SW 1271 (cell line): ENCODE data around the gene APLN.

Experiments used
- DNase-seq, 2 experiments: peaks; one replicate each; lab custom pipeline; 2025; lab: John Stamatoyannopoulos, UW

The APLN gene, protein sequence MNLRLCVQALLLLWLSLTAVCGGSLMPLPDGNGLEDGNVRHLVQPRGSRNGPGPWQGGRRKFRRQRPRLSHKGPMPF

DNA sequence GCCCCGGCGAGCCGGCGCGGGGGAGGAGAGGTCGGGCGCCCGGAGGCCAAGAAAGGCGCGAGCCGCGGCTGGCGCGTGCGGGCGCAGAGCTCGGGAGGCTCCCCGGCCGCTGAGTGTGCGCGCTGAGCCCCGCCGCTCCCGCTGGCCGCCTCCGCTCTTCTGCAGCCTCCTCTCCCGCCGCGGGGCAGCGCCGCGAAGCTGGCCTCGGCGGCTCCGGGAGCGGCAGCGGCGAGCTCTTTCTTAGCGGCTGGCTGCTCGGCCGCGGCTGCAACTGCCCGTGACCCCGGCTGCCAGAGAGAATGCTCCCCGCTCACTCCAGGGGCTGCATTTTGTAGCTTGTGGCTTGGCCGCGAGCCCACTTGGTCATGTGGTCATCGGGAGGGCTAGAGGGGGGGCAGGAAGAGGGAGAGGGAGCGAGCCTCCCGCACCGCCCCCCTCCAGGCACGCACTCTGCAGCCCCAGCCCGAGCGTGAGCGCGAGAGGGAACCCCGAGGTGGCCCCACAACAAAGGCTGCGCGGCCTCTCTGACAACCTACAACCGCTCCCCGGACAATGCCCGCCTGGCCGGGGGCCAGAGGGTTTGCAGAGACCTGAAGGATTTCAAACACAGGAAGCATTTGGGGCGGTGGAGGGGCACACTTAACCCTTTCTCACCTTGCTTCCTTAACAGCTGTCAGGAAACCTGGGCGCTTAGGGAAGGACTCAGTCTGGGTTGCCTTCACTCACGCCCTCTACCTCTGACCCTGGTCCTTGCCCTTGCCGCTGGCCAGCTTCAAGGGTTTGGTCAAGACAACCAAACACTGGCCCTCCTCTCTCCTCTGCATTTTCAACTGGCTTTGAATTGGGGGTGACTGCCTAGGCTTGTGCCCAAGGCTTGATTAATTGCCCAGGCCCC is at the start of gene APLN:
Gene APLN, minus strand, starts transcription at position 305 of the 895 bp plus-strand sequence. CDS start 326 bp downstream, outside the sequence.
- no peak for DNase-seq

DNA sequence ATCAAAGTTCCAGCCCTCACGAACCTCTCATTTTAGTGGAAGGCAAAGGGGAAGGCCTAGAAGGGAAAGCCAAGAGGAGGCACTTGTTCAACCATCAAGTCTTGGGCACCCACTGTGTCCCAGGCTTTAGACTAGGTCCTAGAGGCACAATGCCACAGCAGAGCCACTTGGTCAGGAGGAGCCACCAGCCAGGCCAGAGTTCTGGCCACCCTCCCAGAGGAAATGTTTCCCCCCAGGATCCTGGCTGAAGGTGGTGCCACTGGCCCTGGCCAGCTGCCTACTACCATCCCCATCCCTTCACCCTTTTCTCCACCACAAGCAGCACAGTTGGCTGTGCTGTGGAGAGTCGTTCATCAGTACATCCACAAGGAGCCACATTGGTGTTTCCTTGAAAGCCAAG is 49.7 kb upstream of the APLN start:
- DNase-seq, result no peak

DNA sequence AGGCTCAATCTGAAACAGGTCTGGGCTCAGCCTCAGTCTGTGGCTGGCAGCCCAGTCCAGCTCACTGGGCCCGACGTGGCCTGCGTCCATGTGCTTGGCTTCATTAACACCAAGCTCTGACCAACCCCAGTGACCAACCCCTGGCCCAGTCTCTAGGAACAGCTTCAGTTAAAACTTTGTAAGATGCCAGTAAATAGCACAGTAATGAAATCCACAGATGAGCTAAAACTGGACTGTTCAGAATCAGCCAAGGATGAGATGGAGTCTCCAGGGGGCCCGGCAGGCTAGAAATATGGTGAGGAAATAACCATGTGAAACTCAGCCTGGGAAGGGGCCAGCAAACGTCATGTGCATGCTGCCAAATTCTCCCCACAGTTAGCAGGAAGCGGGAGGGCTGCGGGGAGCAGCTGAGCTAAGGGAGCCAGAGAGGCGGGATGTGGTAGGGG is 46.9 kb upstream of the APLN start:
- no peak for DNase-seq

DNA sequence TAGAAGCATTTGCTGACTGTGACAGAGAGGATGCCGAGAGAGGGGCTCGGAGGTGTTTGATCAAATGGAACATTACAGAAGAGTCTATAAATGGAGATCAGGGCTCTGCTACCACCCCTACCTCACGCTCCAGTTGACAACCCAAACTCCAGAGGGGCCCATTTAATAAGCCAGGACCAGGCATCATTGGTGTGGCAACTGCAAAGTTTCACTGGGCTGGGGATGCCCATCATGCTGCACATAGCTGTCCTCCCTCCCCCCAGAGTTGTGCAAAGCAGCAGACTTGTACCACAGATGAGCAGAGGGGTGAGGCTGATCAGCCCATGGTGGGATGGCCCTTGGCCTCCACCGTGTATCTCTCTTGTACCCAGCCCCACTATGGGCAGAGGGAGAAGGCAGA is 45.8 kb upstream of the APLN start:
- DNase-seq, result no peak

DNA sequence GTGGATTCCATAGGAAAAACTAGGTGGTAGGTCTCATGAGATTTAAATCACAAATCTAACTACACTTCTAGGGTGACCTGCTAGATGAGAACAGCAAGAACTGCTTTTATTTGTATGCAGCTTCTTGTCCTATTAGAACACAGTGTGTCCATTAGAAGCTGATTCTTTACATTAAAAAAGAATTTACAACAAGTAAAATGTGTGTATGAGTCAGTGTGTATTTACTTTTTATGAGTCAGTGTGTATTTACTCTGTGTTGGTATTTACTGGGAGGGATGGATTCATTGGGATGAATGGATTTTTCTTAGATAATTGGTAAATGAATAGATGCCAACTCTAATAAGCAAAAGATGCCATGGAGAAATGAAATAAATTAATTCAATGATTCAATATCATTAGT is 43.4 kb upstream of the APLN start:
- no peak for DNase-seq

DNA sequence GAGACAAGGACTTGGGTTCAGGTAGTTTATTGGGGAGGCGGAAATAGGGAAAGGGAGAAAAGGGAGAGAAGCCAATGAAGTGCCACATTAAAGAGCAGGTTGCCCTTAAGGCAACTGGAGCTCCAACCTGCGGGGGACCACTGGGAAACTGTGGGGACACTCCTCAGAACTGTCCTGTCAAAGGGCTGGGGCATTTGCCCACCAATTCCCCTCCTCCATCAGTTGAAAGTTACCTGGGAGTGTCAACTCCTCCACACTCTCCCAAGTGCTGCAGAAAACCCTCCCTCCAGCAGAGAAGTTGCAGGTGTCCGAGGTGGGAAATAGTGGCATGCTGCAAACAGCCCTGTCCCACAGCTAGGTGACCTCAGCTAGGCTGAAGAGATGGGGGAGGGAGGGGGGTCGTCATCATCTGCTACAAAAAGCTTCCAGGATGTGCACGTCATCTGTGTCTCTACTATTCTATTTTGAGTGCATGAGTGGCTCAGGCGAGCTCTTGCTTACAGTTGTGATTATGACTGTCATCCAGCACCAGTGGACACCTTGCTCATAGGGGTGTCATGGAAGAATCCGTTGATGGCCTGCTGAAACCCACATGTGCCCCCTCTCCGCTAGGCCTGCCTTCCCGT is 42.6 kb upstream of the APLN start:
- no peak for DNase-seq

DNA sequence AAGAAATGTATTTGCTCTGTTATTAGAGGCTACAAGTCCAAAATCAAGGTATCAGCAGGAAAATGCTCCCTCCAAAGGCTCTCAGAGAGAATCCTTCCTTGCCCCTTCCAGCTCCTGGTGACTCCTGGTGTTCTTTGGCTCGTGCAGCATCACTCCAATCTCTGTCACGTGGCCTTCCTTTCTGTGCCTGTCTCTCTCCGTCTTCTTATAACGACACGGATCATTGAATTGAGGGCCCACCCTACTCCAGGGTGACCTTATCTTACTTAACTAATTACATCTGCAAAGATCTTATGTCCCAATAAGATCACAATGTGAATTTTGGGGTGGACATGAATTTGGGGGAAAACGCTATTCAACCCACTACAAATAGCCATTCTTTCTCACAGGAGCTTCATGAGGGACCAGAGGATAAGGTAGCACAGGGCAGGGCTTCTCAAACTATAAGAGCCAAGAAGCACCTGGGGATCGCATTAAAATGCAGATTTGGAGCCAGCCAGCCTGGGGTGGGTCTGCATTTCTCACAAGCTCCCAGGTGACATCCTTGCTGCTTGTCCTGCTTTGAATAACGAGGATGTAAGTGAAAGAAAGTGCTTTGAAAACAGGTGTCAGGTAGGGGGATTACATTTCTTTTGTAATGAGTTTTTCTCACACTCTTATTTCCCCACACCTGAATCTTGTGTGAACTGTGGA is 41.9 kb upstream of the APLN start:
- no peak for DNase-seq

DNA sequence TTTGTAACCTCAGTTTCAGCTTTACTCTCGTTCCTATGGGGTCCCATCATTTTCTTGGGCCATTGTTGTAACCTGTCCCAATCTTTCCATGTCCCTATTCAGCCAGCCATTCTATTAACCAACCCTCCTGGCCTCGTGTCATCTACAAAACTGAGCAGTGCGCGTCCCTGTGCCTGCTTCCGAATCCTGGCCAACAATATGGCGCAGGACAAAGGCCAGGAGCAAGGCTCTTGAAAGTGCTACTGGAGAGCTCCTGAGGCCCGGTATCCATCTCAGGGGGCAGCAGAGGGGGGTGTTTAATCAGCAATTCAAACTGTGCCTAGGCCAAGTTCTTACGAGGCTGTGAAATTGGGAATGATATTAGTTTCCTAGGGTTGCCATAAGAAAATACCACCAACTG is 41.2 kb upstream of the APLN start:
- no peak for DNase-seq

DNA sequence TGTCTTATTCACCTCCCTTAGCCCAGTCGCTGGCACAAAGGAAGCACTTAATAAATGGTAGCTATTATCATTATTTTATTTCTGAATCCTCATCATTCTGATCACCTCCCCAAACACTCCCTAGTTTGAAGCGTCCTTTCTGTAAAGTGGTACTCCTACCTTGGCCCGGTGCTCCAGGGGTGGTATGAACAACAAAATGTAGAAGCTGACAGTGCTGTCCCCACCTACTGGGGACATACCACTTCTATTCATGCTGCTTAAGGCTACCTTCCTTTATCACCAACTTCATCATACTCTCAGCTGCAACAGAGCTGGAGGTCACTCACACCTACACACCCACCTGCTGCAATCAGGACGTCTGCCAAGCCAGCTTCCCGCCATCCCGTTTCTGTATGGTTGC is 40.8 kb upstream of the APLN start:
- no peak for DNase-seq

DNA sequence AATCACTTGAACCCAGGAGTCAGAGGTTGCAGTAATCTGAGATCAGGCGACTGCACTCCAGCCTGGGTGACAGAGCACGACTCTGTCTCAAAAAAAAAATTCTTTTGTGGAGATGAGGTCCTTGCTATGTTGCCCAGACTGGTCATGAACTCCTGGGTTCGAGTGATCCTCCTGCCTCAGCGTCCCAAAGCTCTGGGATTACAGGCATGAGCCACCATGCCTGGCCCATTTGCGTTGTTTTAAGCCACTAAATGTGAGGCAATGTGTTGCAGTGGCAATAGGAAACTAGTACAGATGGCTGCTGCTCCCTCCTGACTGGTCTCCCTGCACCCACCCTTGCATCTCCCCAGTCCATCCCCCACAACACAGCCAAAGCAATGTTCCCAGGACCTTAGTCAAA is 40.0 kb upstream of the APLN start:
- DNase-seq, result no peak

DNA sequence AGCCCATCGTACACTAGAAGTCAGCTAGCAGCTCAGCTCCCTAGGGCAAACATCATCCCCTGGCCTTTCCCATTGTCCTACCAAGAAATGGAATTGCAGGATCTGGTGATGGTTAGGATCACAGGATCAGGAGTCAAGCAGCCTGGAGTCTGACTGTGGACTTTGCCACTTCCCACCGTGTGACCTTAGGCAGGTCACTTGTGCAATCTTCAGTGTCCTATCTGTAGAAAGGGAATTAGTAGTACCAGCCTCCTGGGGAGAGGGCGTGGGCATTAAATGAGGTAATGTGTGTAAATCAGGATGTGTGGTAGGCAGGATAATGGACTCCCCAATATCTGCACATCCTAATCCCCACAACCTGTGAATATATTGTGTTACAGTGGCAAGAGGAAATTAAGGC is 38.6 kb upstream of the APLN start:
- DNase-seq, result no peak

DNA sequence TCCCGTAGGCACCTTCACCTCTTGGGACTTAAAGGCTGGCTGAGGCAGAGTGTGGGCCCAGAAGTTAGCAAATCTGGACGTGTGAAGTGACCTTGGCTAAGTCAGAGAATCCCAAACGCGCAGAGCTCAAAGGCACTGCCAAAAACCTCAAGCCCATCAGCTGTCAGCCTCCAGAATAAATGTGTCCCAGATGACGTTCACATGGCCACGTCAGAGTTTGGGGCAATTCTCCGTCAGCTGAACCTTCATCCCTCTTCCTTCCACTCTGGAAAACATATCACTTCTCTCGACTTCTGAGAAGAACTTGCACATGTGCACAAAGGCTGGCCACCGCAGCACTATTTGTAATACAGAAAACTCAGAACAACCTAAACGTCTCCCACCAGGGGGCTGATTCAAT is 35.7 kb upstream of the APLN start:
- DNase-seq, result no peak

DNA sequence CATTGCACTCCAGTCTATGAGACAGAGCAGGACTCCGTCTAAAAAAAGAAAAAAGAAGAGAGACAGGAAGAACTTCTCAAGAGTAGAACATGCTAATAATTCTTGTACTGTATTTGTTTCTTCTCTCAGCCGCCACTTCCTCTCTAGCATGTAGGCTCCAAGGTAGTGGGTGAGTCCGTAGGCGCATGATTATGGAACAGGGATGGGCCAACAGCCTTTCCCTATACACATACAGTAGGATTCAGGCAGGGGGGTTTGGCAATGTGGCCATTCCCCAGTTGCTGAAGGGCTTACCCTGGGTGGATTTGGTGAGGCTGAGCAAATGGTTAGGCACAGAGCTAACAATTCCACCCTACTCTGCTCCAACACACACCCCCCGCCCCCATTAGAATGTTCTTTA is 35.0 kb upstream of the APLN start:
- no peak for DNase-seq

DNA sequence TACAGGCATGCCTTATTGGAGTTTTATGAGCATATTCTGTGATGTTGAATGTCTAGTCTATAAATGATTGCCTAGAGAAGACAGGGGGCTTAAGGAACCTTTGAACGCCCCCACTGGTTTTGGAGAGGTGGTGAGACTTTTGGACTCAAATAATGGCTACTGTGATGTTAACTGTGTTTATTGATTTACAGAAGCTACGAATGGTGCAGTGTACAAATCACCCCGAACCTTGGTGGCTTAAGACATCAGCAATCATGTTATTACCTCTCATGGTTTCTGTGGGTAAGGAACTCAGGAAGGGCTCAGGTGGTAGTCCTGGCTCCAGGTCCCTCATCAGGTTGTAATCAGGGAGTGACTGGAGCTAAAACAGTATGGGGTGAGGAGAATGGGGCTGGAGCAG is 33.3 kb upstream of the APLN start:
- DNase-seq, result no peak

DNA sequence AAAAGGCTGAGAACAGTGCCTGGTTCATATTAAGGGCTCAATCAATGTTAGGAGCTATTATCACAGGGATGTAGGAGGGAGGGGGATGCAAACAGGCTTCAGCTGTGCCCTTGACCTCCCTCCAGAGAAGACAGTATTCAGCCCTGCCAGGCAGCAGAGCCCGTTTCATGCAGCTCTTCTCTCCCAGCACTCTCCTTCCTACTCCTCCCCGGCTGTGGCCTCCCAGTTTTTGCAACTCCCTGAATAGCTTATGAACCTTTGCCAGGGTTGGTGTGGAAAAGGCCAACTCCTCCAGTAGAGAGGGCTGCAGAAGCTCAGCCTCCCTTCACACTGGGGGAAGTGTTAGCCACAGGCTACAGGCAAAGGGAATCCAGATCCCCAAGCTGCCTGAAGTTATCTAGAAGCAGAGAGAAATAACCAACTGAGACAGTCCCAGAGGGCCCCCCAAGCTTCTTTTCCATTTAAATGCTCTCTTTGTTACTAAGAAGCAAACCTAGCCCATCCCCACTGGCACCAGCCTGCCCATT is 31.7 kb upstream of the APLN start:
- no peak for DNase-seq

DNA sequence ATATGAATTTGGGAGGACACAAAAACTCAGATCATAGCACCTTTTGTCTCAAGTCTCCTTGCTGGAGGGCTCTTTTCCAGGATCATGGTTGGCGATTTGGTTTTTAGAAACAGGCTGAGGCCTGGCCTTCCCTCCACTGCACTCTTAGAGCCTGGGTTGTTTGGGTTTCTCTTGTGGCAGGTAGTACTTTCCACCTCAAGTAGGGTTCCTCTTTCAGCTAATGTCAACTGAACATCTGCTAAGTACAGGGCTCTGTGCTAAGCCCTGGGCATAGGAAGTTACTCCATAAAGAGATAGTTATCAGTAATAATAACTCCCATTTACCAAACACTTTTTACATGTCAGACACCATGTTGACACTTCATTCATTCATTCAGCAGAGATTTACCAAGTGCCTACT is 28.2 kb upstream of the APLN start:
- DNase-seq, result no peak

DNA sequence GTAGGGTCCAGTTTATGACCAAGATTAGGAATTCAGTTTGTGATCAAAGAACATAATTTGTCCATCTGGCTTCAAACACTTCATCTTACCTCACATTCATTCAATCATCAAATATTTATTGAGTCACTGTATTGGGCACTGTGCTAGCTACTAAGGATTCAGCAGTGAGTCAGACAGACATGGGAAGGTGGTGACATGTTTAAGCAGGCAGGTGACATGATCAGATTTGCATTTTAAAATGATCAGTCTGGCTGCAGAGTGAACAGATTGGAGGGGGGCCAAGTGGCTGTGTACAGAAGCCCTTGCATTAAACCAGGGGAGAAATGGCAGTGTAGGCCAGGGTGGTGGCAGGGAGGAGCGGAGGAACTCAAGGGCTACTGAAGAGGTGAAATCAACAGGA is 25.1 kb upstream of the APLN start:
- no peak for DNase-seq

DNA sequence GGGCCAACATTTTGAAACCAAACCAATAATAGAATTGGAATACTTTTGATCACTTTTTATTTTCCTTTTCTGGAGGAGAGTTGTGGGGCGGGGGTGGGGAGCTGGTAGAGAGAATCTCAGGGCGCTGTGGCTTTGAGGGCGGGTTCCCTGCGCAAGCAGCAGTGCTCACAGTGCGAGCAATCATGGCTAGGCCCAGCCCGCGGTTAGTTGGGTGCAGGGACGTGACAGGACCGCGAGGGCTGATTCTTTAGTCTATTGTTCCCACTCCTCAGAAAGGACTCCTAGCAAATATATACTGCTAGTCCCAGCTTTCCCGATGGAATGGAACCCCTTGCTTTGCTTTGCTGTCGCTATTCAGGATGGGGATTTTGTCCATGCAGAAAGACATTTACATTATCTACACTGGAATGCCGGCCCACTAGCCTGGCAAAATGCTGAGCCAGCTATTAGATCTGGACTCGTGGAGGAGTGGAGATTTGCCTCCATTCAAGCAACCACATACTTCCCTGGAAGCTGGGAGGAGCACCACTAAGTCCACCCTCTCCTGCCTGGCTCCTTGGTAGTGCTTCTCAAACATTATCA is 23.9 kb upstream of the APLN start:
- DNase-seq, result no peak

DNA sequence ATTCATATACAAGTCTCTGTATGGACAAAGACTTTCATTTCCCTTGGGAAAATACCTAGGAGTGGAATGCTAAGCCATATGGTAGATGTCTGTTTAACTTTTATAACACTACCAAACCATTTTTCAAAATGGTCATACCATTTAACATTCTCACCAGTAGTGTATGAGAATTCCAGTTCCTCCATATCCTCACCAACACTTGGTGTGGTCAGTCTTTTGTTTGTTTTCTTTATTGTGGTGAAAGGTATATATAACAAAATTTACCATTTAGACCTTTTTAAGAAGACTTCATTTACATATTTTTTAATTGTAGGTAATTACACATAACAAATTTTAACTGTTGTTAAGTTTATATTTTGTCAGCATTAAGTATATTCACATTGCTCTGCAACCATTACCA is 12.7 kb upstream of the APLN start:
- no peak for DNase-seq

DNA sequence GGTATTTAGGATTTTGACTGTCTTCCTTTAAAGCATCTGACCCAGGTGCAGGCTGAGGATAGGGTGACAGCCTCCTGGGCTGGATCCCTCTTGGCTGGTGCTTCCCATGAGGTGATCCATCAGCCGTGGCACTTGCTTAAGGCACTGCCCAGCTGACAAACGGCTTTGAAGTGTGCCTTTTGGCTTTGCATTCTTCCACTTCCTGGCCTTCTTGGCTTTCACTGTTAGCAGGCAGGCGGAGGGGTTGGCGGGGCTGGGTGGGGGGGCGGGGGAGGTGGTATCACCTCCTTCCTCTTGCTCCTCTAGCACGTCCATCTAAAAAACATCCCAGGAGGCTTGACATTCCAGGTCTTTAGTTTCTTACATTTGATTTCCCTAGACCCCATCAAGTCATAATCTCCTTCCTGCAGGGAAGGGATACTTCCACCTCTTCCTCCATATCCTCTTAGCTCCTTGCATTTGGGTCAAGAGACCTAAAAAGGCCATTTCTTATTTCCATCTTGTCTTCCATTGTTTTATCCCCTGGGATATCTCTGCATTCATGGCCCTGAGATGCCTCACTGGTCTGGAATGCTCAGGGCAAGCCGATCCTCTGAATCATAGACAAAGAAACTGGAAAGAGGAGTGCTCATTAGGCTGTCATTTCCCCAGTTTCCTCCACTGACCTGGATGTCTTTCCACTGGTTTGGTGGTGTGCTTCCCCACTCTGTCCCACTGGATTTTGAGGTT is 11.3 kb upstream of the APLN start:
- DNase-seq, result peak; percentile 24 to 70

DNA sequence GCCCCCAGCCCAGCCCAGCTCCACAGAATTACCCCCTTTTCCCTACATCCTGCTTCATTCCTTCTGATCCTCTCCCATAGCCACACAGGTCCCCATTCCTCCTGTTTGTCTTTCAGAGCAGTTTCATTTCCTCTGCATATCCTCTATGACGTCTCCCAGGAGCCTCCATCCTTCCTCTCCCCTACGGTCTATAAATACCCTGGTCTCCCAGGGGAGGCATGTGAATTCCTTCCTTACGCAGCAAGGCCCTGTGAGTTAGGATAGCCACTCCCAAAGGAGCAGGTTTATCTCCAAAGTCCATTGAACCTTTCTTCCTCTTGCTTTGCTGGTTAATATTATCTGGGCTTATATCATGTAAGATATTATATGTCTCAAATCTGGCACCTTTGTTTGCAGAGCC is 8.4 kb upstream of the APLN start:
- DNase-seq, result no peak

DNA sequence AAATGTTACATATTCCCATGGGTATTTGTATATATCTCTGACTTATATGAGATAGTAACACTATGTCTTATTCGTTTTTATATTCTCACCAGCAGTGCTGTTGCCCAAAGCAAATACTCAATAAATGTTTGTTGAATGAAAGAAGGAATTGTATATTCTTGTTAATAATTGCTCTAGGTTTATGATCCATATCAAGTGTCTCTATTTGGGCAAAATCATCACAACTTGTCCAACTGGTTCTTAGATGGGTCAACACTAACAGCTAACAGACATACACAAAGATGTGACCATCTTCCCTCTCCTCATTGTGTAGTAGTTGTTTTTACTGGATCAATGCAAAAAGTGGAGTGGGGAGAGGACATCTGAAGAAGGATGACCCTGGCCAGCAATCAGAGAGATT is 6.6 kb upstream of the APLN start:
- DNase-seq, result no peak
